PFSK-1 (cell line): ENCODE measurements around the gene NCK2.

Source experiments
- POLR2AphosphoS5 ChIP-seq: IDR thresholded peaks from 2 replicates; pipeline ENCODE4 v1.6.1; 2012; ENCODE audit warnings: low read depth, mild to moderate bottlenecking, control low read depth, low read length, moderate library complexity
- TAF1 ChIP-seq: IDR thresholded peaks from 2 replicates; pipeline ENCODE4 v1.6.1; 2012; ENCODE audit warnings: low read length, control low read depth, borderline replicate concordance; ENCODE audit not compliant: insufficient read depth
- TF ChIP-seq, protein P1 (sequence below), 2 experiments: IDR thresholded peaks; 2 replicates each; pipeline versions ENCODE4 v1.6.1 to v1.8.0; 2011 to 2012; ENCODE audit warnings: low read depth in 2 of 2, low read length in 2 of 2, control low read depth in 1 of 2, inconsistent platforms in 1 of 2, mild to moderate bottlenecking in 1 of 2, moderate library complexity in 1 of 2; ENCODE audit not compliant: insufficient read depth in 1 of 2

DNA sequence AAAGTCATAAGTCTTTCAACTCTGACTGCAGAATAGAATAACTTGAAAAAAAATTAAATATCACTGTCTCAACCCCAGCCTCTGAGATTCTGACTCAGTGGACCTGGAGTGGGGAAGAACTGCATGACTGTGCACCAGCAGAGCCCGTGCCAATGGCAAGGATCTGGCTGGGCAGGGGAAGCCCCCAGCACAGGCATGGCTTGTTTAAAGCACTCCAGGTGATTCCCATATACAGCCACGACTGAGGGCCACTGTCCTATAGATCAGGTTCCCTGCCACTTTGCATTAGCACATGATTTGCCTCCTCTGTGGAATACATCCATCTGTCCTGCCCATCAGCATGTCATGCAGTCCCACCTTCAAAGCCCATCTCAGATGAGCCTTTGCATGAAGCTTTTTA is 45.9 kb upstream of the NCK2 start:
- no peak for TF ChIP-seq POLR2AphosphoS5
- TF ChIP-seq TAF1 = no peak
- TF ChIP-seq, protein P1, sequence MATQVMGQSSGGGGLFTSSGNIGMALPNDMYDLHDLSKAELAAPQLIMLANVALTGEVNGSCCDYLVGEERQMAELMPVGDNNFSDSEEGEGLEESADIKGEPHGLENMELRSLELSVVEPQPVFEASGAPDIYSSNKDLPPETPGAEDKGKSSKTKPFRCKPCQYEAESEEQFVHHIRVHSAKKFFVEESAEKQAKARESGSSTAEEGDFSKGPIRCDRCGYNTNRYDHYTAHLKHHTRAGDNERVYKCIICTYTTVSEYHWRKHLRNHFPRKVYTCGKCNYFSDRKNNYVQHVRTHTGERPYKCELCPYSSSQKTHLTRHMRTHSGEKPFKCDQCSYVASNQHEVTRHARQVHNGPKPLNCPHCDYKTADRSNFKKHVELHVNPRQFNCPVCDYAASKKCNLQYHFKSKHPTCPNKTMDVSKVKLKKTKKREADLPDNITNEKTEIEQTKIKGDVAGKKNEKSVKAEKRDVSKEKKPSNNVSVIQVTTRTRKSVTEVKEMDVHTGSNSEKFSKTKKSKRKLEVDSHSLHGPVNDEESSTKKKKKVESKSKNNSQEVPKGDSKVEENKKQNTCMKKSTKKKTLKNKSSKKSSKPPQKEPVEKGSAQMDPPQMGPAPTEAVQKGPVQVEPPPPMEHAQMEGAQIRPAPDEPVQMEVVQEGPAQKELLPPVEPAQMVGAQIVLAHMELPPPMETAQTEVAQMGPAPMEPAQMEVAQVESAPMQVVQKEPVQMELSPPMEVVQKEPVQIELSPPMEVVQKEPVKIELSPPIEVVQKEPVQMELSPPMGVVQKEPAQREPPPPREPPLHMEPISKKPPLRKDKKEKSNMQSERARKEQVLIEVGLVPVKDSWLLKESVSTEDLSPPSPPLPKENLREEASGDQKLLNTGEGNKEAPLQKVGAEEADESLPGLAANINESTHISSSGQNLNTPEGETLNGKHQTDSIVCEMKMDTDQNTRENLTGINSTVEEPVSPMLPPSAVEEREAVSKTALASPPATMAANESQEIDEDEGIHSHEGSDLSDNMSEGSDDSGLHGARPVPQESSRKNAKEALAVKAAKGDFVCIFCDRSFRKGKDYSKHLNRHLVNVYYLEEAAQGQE (IDR thresholded peaks at IDR 0.05; ENCODE audit: insufficient read depth in 1 of 2, low read depth in 2 of 2, low read length in 2 of 2) = no peak
